ENCODE data around the gene FCHSD2. TPM values are rescaled to one million over a fixed set of nuclear protein-coding genes. Genes with fewer than 3 reads are reported as not detected.

The FCHSD2 gene
- polyA plus RNA-seq, 1 donor (not counting 4 experiments of a cell fraction or from before 2014, with no cell fraction given), result 14.2 TPM

DNA sequence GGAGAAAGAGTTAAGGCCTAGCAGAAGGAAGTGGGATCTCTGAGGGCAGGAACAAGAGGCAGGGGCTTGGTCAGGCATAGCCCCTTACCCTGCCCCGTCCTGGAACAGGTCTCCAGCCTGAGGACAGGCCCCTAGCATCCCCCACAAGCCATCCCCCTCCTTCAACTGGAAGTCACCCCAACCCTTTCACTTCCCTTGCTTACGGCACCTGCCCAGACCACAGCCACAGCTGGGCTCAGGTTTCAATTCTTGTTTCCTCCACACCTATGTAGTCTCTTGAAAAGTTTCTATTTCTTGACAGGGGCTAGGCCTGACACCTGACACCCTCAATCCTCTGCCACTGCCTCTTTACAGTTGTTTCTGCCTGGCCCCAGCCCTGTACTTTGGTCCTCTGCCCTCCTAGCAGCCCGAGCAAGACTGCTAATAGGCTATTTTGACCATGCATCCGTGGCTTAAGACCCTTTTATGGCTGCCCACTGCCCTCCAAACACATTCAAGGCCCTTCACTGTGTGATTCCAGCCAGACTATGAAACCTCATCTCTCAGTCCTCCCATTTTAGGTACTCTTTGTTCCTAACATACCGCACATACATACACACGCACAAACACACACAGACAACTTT is 10.9 kb upstream of the FCHSD2 start:
- Histone ChIP-seq H3K4me1 (ENCODE audit: control insufficient read depth, extremely low read depth, insufficient read depth, low read length) (peaks cover 15% of the 10 kb centered on the region), H3K27me3 (ENCODE audit: control insufficient read depth, extremely low read depth, insufficient read depth, low read length) (no peaks in the 10 kb centered on the region), H3K9me3 (ENCODE audit: control insufficient read depth, low read depth, low read length) (no peaks in the 10 kb centered on the region), H3K4me2 (ENCODE audit: control insufficient read depth, extremely low read depth, insufficient read depth, low read depth, low read length) (no peak overlapping the region), H3K9ac (ENCODE audit: control insufficient read depth, extremely low read depth, insufficient read depth, low read length) (no peak overlapping the region), H3K9me1 (ENCODE audit: control insufficient read depth, extremely low read depth, insufficient read depth, low read length) (no peaks in the 10 kb centered on the region), H3K36me3 (ENCODE audit: control insufficient read depth in 2 of 2, extremely low read depth in 1 of 2, insufficient read depth in 2 of 2, low read length in 2 of 2) (no peaks in the 10 kb centered on the region), H3K4me3 (ENCODE audit: control insufficient read depth in 2 of 3, extremely low read depth in 1 of 3, insufficient read depth in 2 of 3, low read depth in 1 of 3, low read length in 3 of 3) (no peak overlapping the region), H3K27ac (ENCODE audit: control insufficient read depth, insufficient read depth, low read length) (no peak overlapping the region), H3K79me2 (ENCODE audit: control insufficient read depth, insufficient read depth, low read length) (no peaks in the 10 kb centered on the region), H2AFZ (ENCODE audit: control insufficient read depth, low read length) (no peak overlapping the region), H4K20me1 (ENCODE audit: control insufficient read depth, extremely low read depth, insufficient read depth, low read length) (no peaks in the 10 kb centered on the region)
- dilution Hi-C loops (cut with MboI; ENCODE audit: extremely low pct_ligation_motif_present, low sequenced_read_pairs), result no loop called here
- no peak for DNase-seq (ENCODE audit: low read depth, low spot score)
- FAIRE-seq, result no peak
- TF ChIP-seq, protein P1, sequence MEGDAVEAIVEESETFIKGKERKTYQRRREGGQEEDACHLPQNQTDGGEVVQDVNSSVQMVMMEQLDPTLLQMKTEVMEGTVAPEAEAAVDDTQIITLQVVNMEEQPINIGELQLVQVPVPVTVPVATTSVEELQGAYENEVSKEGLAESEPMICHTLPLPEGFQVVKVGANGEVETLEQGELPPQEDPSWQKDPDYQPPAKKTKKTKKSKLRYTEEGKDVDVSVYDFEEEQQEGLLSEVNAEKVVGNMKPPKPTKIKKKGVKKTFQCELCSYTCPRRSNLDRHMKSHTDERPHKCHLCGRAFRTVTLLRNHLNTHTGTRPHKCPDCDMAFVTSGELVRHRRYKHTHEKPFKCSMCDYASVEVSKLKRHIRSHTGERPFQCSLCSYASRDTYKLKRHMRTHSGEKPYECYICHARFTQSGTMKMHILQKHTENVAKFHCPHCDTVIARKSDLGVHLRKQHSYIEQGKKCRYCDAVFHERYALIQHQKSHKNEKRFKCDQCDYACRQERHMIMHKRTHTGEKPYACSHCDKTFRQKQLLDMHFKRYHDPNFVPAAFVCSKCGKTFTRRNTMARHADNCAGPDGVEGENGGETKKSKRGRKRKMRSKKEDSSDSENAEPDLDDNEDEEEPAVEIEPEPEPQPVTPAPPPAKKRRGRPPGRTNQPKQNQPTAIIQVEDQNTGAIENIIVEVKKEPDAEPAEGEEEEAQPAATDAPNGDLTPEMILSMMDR (optimal IDR thresholded peaks at IDR 0.05 in 1 of 3, IDR thresholded peaks at IDR 0.05 in 1 of 3, conservative IDR thresholded peaks at IDR 0.05 in 1 of 3; ENCODE audit: extremely low read depth in 1 of 3, insufficient read depth in 2 of 3, low read length in 3 of 3), result no peak
- no peak for TF ChIP-seq EZH2 (IDR thresholded peaks at IDR 0.05; ENCODE audit: low read length)

GRCh38 chr11:73152086-73152853 is 10.2 kb upstream of the FCHSD2 start:
- Histone ChIP-seq H3K36me3 (ENCODE audit: control insufficient read depth in 2 of 2, extremely low read depth in 1 of 2, insufficient read depth in 2 of 2, low read length in 2 of 2) (no peaks in the 10 kb centered on the region), H3K9ac (ENCODE audit: control insufficient read depth, extremely low read depth, insufficient read depth, low read length) (no peak overlapping the region), H3K4me2 (ENCODE audit: control insufficient read depth, extremely low read depth, insufficient read depth, low read depth, low read length) (no peak overlapping the region), H3K79me2 (ENCODE audit: control insufficient read depth, insufficient read depth, low read length) (no peaks in the 10 kb centered on the region), H3K4me3 (ENCODE audit: control insufficient read depth in 2 of 3, extremely low read depth in 1 of 3, insufficient read depth in 2 of 3, low read depth in 1 of 3, low read length in 3 of 3) (no peak overlapping the region), H4K20me1 (ENCODE audit: control insufficient read depth, extremely low read depth, insufficient read depth, low read length) (no peaks in the 10 kb centered on the region), H3K27me3 (ENCODE audit: control insufficient read depth, extremely low read depth, insufficient read depth, low read length) (no peaks in the 10 kb centered on the region), H3K9me3 (ENCODE audit: control insufficient read depth, low read depth, low read length) (no peaks in the 10 kb centered on the region), H3K27ac (ENCODE audit: control insufficient read depth, insufficient read depth, low read length) (no peak overlapping the region), H2AFZ (ENCODE audit: control insufficient read depth, low read length) (no peak overlapping the region), H3K4me1 (ENCODE audit: control insufficient read depth, extremely low read depth, insufficient read depth, low read length) (peaks cover 8% of the 10 kb centered on the region), H3K9me1 (ENCODE audit: control insufficient read depth, extremely low read depth, insufficient read depth, low read length) (no peaks in the 10 kb centered on the region)
- DNase-seq (ENCODE audit: low read depth, low spot score), result no peak
- no peak for FAIRE-seq
- dilution Hi-C loops (cut with MboI; ENCODE audit: extremely low pct_ligation_motif_present, low sequenced_read_pairs), result no loop called here
- no peak for TF ChIP-seq EZH2 (IDR thresholded peaks at IDR 0.05; ENCODE audit: low read length)
- TF ChIP-seq, protein P1 (optimal IDR thresholded peaks at IDR 0.05 in 1 of 3, IDR thresholded peaks at IDR 0.05 in 1 of 3, conservative IDR thresholded peaks at IDR 0.05 in 1 of 3; ENCODE audit: extremely low read depth in 1 of 3, insufficient read depth in 2 of 3, low read length in 3 of 3), result no peak
